T-helper 2 cell (primary cell): ENCODE measurements around the gene ERMARD.
A peak's percentile ranks its signal among the peaks of the same experiment; 100 is the strongest.

Experiments
- DNase-seq, 5 experiments: peaks; one replicate each; pipeline versions ENCODE4 v3.0.0 to v3.0.0-alpha.2; 2012 to 2022

Gene ERMARD

DNA sequence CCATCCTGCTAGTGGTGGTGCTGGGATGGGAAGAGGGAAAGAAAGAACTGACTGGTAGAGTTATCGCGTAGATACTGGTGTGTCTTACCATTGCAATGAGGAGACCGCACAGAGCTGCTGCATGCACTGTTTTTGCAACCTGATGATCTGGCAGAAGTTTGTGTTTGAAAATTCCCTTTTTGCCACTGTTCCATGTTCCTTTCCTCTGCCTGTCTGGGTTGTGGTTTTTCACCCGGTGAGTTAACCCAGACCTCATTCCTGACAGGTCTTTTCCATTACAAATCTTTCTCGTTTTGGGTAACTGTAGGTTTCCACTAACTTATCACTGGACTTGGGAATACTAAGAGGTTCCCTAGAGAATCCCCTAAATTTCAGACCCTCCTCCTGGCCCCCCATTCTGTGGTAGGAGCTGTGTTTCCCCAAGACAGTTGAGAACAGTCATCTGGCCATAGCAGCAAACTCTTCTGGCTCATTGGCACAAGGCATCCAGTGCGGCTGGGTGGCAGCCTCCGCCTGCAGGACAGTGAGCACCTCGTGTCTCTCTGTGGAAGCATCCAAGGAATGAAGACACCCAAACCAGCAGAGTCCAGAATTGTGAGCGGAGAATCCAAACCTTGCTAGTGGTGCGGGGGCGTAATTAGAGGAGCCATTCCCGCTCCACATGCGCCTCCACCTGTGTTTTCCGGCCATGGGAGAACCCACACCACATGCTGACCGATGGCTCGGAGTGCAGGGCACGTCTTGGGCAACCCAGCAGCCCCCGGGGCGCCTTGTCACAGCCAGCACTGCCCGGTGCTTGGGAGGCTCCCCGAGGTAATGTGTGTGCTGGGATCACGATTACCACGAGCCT lies 32.8 kb downstream of the ERMARD start:
- DNase-seq, result no peak

DNA sequence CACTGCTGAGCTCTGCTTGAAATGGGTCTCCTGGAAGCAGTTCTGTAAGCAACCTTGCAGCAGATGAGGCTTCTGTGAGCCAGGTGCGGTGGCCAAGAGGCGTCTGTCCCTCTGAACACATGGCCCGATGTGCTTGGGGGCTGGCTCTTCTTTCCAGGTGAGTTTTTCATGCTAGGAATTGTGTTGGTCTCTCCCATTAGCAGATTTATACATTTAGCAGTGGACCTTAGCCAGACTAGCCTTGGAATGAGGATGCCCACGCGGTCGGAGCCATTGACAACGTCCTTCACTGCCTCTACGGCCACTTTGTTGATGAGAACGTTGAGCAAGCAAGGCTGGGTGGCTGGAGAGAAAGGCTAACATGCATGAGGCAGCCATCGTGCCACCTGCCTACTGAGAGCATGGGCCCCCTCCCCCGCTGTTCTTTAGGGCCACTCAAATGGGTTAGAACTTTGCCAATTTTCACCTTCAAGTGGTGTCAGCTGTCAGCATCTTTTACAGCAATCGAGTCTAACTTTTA lies 33.5 kb downstream of the ERMARD start:
- no peak for DNase-seq

DNA sequence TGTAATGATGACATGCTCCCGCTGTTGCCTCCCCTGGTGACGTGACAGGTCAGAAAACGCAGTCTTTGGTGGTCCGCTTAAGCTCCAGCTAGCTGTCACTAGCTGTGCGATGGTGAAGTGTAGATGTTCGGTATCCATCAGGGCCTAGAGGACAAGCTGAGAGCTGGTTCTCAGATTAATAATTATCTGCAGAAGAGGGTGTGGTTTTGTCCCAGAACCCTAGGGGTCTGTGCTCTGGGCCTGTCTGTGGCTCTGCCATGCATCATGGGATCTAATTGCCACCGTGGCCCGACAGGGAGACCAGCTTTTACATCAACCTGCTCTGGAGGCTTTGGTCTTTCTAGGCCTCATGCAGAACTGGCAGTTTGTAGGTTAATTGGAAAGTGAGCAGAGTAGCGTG lies 34.1 kb downstream of the ERMARD start:
- no peak for DNase-seq

DNA sequence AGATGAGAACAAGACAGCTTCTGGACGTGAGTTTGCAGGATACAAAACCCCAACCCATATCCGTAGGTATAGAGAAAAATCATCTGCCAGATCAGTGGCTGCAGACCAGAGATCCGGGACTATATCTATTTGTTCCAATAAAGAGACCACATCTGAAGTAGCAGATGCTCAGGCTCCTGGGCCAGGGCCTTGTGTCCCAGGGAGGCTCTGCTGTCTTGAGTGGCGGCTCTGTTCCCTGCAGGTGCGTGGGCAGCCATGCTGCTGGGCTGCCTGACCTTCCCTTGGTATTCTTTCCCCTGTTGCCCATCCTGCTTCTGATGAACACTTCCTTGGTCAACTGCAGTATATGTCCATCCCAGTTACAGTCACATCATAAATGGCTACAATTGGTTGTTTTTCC lies 34.9 kb downstream of the ERMARD start:
- no peak for DNase-seq

DNA sequence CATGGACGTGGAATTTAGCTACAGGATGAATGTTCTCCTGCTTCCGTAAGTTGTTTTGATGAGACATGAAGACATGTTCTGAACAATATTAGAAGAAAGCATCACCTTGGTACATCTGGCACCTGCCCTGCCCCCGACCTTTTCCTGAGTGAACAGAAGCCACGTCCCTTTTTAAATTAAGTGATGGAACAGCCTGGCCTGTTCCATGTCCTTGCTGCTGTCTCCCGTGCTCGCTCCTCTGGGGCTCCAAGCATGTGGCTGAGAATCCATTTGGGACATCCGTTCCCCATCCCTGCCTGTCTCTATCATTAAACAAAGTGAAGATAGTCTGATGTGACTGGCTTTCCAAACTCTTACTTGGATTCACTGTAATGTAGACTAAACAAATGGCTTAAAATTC lies 36.4 kb downstream of the ERMARD start:
- DNase-seq, result no peak

DNA sequence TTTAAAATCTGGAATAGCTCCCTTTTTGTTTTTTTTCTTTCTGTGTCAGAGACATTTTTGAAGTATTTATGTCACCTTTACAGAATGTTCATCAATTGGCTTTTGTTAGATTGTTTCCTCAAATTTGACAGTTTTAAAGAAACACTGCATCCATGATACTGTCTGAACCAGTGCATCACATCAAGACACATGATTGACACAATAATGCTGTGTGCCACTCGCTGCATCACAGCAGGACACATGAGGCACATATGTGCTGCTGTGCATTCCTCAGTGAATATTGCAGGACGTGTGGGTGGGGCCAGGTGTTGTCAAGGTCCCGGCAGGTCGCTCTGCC lies 37.4 kb downstream of the ERMARD start:
- no peak for DNase-seq

DNA sequence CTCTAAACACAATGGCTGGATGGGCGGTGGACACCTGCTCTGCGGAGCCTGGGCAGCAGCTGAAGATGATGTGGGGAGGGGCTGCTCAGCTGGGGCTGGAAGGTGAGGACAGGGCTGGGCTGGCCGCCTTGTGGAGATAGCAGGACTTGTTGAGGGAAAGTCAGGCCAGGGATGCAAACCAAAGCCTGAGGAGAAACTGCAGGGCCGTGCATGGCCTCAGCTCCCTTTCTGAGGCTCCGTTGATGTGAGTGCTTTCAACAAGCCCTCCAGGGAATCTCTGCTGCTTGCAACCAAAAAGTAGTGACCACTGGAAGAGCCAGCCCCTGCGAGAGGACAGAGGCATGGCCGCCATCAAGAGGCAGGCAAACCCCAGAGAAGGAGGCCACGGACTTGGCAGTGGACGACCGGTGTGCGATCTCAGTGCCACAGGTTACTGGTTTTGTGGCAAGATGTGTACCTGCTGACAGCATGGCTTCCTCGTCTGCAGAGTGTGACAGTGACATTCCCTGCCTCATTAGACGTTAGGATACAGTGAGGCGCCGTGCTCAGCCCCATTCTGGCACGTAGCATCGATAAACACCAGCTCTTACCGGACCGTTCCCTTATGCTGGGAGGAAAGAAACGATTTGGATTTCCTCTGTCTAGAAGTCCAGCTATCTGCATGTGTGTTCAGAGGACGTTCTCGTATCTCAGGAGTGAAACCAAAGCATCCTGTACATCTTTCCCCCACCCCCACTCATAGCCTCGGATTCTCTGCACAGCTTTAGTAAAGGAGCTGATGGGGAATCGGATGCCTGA lies 37.9 kb downstream of the ERMARD start:
- no peak for DNase-seq

DNA sequence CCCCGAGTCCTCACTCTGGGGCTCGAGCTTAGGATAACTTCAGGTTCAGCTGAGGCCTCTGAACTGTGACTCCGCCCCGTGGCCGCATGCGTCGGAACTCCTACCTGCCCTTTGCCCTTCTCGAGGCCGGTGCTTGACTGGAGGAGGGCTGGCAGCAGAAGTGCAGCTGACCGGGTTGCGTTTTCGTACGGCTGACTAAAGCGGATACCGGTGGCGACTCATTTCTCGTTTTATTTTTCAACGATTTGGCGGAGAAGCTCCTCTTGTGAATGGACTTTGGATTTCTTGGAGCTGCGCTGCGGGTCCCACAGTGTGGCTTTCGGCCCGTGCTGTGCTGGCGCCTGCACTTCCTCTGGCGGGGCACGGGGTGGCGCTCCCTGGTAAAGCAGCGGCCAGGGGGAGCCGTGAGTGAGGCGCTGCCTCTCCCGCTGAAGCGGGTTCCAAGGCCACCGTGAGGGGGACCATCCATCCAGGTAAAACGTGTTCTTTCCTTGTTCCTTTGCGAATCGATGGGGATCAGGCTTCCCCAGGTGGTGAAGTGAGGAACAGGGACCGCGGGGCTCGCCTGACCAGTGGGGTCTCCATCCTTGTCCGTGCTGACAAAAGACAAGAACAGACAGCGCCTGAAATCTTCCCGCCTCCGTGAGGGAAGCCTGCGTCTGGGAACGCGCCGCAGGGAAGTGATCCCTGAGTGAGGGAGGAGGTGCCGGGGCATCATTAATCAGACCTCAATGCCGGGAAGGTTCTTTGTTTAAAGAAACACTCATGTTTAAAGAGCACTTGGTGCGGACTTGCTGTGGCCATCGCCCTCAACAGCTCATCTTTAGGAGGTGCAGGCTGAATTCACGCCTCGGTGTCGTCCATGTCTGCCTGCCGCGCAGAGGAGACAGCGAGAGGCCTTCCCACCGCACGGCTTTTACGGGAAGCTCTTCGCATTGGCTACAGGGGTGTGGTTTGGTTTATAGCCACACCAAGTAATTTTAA lies 38.8 kb downstream of the ERMARD start:
- DNase-seq, result peak; percentile 40 to 77 (median 62)

DNA sequence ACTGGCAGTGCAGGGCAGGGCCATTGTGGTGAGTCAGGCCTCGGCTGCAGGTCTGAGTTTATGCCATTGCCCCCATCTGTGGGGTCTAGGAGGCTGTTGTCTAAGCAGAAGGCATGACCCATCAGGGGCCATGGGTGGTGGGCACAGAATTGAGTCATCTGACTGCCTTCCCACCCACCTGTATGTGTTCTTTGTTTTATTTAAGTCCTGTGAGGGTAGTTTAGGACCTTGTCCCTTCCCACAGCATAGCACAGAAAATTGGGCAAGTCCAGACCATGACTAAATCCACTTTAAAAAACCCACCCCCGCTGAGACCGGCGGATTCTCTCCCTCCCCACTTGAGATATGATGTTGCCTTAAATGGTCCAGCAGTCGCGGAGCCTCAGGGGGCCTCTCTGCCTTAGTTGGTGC lies 40.3 kb downstream of the ERMARD start:
- no peak for DNase-seq

DNA sequence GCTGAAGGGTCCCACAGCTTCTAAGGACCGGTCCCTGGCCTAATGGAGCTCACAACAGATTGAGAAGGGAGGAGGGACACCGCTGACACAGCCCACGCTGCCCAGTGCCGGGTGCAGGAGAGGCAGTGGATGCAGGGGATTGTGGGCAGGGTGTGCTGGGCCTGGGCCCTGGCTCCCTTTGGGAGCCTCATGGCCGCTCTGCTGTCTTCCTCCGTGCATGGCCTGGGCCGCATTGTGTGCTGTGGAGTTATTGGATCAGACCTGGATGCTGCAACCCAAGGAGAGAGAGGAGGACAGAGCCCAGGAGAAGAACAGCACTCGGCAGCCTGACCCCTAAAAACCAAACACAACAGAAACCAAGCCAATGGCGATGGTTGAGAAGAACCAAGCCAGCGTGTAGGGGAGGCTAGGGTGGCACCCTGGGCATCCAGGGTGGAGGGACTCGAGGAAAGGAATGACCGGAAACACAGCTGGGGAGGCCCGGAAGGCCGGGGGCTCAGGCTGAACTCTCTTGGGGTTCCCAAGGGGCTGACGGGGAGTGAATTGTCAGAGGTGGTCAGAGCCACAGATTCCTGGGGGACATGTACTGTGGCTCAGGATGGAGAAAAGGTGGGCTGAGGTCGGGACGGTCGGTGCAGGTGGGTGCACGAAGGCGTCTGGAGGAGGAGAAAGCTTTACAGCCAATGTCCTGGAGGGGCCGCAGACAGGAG lies 41.0 kb downstream of the ERMARD start:
- no peak for DNase-seq

DNA sequence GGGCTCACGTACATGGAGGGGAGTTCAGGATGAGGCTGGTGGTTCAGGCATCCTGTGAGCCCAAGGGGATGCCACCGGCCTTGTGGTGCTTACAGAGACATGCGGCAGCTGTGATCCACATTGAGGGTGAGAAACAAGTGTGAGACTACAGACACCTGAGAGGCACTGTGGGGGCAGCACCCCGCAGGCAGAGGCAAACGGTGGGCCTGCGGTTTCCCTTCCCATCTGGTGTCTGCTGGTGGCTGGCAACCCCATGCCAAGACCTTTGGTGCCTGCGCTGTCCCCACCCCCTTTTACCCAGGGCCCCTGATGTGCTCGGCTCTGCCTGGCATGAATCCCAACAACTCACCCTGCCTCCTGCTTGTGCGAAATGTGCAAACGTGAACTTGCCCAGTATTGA lies 42.0 kb downstream of the ERMARD start:
- no peak for DNase-seq

DNA sequence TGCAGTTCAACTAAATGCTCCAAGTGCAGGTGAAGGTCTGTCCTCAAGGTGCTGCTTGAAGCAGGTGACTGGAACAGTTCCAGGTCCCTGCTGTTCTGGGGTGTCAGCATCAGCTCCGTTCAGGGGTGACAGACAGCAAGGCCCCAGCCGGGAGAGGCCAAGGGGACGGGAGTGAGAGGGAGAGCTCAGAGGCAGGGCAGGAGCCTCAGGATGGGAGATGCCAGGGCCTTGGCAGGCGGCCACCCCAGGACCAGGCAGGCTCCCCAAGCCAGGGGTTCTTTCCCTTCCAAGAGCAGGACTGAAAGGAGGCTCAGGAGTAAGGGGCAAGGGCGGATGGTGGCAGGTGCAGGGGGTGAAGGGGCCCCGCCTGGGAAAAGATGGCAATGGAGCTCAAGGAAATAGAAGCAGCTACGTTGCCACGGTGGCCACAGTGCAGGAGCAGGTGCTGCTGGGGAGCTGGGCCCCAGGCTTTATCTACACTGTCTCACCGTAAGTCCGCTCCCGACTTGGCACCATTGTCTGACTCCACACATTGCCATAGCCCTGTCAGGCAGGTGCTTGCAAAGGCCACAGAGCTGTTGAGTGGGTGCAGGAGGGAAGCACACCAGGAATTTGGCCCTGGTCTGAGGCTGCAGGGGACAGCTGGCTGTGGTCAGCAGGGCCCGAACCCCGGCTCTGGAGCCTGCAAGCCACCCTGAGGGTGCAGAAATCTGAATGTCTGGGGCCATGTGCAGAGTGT lies 43.1 kb downstream of the ERMARD start:
- DNase-seq, result no peak

DNA sequence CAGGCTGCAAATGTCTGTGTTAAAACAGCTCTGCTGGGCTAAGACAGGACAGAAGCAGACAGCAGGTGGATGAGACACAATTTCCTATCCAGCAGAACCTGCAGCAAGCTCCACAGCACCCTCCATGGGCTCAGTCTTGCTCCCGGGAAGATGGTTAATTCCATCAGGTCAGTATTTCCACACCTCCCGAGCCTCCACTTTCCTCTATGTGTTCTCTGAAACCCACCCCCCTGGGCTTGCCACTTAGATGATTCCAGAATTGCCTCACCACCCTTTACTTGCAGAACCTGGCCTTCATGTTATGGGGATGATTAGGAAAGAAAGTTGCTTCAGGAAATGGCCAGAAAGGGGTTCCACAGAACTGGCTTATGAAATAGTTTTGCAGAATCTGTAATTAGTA lies 43.8 kb downstream of the ERMARD start:
- DNase-seq, result no peak

DNA sequence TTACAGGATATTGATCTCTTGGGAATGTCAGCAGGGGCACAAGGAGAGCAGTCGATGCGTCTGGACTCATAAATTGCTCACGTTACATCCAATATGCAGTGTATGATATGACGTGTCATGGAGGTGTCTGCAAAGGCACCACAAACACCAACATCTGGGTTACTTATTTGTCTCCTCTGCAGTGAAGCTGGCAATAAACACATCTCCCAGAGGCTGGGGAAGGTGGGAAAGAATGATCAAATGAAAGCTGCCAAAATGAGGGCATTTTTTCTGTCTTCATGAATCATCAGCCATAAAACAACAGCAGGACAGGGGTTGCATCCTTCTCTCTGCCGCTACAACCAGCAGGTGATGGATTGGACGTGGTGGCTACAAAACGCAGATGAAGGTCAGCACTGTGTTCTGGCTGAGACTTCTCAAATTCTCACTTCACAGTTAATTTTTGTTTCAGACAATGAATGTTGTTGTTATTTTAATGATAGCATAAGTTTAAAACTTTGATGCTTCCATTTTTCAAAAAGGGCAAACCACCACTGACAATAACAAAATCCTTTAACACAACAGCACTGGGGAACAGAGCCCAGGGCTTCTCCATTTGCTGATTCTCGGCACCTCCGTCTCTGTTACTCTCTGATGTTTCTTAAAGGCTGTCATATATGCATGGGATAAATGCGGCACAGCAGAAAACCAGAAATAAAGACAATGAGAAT lies 47.5 kb downstream of the ERMARD start:
- no peak for DNase-seq

DNA sequence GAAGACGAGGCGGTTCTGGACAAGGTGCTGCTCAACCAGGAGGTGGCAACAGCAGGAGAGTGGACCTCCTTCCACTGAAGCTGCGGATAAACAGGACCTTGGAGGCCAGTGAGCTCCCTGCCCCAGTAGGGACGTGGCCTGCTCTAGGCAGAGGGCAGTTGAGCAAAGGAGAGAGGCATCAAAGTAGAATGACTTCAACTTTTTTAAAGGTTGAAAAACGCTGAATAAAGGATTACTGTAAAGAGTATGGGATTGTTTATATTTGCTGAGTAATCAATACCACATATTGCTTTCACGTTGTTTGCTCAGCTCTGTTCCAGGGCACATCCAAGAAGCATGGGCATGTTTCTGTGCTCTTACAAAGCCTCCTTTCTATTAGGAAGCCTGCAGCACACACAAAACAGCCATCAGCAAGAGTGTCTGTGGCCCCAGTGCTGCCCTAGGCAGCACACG lies 48.1 kb downstream of the ERMARD start:
- no peak for DNase-seq

DNA sequence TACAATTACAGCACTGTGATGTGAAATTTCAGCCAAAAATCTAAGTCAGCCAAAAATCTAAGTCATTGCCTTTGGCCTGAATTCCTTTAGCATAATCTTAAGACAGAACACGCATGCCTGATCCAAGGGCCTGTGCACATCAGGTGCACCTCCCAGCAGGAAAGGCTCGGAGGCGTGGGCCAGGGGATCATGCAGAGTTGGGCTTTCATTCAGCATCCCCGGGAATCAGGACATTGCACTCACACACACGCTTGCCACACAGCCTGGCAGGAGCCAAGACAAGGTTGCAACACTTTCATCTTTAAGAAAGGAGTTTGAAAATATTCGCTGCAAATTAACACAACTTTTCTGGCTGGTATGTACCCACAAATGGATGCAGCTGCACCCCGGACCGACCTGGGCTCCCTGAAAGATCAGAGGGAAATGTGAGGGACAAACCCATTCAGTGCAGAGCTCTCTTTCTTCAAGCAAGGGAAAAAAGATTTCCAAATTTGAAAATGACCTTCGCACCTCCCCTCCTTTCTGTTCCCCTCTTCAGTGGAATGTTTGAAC lies 48.8 kb downstream of the ERMARD start:
- no peak for DNase-seq

DNA sequence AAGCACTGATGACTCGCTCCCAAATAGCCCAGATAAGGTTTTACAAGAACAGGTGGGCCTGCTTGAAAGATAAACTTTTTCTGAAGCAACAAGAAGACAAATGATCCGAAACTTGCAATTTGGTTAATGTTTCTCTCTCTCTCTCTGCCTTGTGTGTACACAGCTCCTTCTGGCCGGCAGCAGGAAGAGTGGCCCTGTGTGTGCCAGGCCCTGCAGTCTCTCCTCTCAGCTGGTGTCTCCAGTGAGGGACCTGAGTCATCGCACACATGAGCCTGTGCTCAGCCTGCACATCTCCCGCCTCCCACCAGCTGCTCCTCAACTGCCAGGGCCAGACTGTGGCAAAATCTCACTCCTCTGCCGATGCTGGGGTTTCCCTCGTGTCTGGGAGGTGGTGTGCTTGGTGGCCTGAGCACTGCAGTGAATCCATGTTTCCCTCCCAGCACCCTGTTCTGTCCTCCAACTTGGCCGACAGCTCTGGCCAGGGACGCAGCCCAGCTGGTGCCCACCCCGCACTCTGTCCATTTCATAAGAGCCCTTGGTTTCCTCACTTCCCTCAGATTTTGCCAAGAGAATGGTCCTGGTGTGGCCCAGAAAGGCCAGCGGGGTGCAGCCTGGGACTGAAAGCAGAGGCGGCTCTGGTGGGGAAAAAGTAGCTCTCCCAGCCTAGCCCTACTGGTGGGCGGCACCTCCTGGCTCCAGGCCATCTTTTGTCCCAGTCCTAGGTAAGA lies 49.4 kb downstream of the ERMARD start:
- no peak for DNase-seq

DNA sequence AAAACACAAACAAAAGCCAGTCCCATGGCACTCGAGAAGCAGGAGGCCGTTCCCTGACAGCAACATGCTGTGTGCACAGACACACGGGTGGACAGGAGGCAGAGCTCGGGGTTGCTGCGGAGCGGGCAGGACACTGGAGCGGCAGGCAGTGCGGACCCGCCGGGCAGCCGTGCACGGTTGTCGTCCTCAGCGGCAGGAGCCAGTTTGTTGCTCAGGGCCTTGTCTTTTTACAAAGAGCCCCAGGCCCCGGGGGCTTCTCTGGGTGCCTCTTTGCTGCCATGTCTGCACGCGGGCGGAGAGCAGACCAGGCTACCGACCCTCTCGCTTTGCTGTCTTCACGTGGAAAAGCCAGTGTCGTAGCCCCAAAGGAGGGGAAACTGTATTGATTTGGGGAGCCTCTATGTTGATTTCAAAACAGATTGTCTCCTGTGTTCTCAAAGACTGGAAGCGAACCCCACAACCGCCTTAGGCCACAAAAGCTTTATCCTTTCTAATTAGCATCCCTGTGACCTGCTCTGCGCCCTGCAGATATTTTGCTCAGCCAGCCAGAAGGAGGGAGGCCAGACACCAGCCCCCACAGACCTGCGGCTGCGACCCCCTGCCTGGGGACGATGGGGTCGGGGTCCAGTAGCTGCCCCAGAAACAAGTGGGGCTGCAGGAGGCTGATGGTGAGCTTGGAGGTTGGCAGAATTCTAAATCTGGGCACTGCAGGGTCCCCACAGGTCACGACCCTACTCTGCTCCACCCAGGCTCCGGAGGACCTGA lies 50.2 kb downstream of the ERMARD start:
- no peak for DNase-seq

DNA sequence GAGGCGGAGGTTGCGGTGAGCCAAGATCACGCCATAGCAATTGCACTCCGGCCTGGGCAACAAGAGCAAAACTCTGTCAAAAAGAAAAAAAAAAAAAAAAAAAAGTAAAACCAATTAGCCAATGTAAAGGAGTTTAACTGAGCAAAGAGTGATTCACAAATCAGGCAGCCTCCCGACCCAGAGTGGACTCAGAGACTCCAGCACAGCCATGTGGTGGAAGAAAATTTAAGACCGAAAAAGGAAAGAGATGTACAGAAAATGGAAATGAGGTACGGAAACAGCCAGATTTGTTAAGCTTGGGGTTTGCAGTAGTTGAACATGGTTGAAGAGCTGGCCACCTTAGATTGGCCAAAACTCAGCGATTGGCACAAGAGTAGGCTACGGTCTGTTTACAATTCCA lies 51.4 kb downstream of the ERMARD start:
- no peak for DNase-seq
